ENCODE measurements around the gene CUL2. TPM values are rescaled to one million over a fixed set of nuclear protein-coding genes. Genes with fewer than 3 reads are reported as not detected.
"Not testable (repeated sequence)": the region's sequence is repeated elsewhere in the genome, so short reads cannot be mapped to it uniquely, and the experiment has no call there.

Gene CUL2
- total and polyA plus RNA-seq, 7 donors, result 12.0 to 37.1 (median 22.5) TPM

DNA sequence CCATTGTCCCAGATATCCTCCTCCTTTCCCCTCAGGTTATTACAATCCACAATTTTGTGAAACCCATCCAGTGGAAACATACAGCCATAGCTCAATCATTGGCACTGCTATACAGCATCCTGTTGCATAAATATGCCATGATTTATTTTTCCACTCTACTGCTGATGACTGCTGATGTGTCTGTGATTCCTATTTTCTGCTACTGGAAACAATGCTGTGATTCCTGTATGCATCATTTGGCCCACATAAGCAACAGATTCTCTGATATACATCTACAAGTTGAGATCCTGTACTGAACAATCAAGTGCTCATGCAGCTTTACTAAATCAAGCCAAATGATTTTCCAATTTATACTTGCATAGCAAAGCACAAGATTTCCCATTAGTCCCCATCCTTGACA lies 39.6 kb downstream of the CUL2 start:
- Histone ChIP-seq H3K9me3 (no peaks in the 10 kb centered on the region), H3K27ac (no peak overlapping the region), H3K27me3 (no peaks in the 10 kb centered on the region), H3K4me3 (no peak overlapping the region), H3K36me3 (peaks cover 0 to 77% (median 4%) of the 10 kb centered on the region in 4 donors), H3K4me1 (no peaks in the 10 kb centered on the region)
- intact Hi-C loops (cut with DNase I), result no loop called here
- TF ChIP-seq POLR2A (IDR thresholded peaks at IDR 0.05) (no peak), POLR2AphosphoS5 (IDR thresholded peaks at IDR 0.05) (no peak), EP300 (IDR thresholded peaks at IDR 0.05) (no peak)
- TF ChIP-seq, protein P1, sequence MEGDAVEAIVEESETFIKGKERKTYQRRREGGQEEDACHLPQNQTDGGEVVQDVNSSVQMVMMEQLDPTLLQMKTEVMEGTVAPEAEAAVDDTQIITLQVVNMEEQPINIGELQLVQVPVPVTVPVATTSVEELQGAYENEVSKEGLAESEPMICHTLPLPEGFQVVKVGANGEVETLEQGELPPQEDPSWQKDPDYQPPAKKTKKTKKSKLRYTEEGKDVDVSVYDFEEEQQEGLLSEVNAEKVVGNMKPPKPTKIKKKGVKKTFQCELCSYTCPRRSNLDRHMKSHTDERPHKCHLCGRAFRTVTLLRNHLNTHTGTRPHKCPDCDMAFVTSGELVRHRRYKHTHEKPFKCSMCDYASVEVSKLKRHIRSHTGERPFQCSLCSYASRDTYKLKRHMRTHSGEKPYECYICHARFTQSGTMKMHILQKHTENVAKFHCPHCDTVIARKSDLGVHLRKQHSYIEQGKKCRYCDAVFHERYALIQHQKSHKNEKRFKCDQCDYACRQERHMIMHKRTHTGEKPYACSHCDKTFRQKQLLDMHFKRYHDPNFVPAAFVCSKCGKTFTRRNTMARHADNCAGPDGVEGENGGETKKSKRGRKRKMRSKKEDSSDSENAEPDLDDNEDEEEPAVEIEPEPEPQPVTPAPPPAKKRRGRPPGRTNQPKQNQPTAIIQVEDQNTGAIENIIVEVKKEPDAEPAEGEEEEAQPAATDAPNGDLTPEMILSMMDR (IDR thresholded peaks at IDR 0.05), result no peak
- no peak for DNase-seq

DNA sequence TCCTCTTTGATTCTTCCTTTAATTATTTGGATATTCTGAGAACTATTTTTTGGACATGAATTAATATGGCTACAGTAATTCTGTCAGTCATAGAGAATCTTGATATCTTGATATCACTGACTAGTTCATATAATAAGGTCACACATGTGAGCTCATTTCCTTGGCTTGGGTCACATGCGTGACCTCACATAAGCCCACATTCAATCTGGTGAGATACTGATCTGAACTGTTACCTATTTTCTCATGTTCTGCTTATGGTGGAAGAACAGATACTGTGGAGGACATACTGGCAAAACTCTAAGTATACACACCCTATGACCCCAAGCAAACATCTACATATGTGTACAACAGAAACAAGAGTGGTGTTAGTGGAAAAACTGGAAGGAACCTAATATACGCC lies 44.1 kb downstream of the CUL2 start:
- Histone ChIP-seq H3K4me1 (no peaks in the 10 kb centered on the region), H3K4me3 (no peak overlapping the region), H3K9me3 (no peaks in the 10 kb centered on the region), H3K27ac (no peak overlapping the region), H3K36me3 (peaks cover 0 to 71% (median 14%) of the 10 kb centered on the region in 4 donors), H3K27me3 (no peaks in the 10 kb centered on the region)
- 77 to 98% methylated on average over 2 of the region's 2 CpGs for WGBS, 2 donors
- TF ChIP-seq, protein P1 (IDR thresholded peaks at IDR 0.05), result no peak
- no peak for DNase-seq
- intact Hi-C loops (cut with DNase I), result no loop called here

DNA sequence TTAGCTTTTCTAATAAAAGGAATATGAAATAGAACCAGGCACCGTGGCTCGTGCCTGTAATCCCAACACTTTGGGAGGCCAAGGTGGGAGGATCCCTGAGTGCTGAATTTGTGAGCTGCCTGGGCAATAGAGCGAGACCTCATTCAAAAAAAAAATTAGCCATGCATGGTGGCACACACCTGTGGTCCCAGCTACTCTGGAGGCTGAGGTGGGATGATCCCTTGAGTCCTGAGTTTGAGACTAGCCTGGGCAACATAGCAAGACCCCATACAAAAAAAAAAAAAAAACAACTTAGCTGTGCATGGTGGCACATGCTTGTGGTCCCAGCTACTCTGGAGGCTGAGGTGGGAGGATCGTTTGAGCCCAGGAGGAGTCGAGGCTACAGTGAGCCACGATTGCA lies 44.9 kb downstream of the CUL2 start:
- intact Hi-C loops (cut with DNase I), result not testable (repeated sequence)
- H3K36me3 ChIP-seq, result peaks cover 0 to 71% (median 14%) of the 10 kb centered on the region in 4 donors
- WGBS, 2 donors, result 79 to 98% methylated on average over 6 of the region's 6 CpGs

DNA sequence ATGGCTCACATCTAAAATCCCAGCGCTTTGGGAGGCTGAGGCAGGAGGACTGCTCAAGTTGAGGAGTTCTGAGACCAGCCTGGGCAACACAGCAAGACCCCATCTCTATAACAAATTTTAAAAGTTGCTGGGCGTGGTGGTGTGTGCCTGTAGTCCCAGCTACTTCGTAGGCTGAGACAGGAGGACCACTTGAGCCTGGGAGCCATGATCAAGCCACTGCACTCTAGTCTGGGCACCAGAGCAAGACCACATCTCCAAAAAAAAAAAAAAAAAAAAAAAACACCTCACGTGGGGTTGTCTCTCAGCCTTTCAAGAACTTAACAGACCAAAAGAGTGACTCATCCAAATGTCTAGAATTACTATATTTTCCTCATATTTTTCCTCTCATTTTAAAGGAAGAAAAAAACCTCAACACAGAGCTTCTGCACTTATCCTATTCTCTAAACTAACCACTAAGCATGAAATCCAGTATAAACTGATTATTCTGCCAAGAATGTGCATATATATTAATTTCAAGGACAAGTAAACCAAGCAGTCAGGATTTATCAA lies 46.3 kb downstream of the CUL2 start:
- no peak for TF ChIP-seq POLR2A (IDR thresholded peaks at IDR 0.05)
- no peak for TF ChIP-seq POLR2AphosphoS5 (IDR thresholded peaks at IDR 0.05)
- TF ChIP-seq, protein P1 (IDR thresholded peaks at IDR 0.05), result no peak
- no peak for TF ChIP-seq EP300 (IDR thresholded peaks at IDR 0.05)
- H3K9me3 ChIP-seq, result no peaks in the 10 kb centered on the region

More for the DNA sequence above, 44.9 kb downstream of the CUL2 start:
- not testable (repeated sequence) for H3K9me3 ChIP-seq, H3K27ac ChIP-seq, H3K4me1 ChIP-seq, H3K27me3 ChIP-seq, H3K4me3 ChIP-seq, DNase-seq

DNA sequence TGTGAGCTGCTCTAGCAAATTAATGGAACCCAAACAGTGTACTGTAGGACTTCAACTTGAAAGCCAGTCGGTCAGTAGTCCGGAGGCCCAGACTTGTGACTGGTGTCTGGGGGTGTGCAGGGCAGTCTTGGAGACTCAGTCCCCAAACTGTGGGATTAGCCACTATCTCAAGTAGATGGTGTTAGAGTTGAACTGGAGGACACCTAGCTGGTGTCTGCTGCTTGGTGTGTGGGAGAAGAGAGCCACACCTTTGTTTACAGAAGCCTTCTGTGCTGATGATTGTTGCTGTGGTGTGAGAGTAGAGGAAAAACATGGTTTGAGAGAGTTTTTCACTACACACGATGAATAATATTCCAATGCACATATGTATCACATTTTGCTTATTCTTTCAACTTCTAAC lies 47.4 kb downstream of the CUL2 start:
- H3K27me3 ChIP-seq, result no peaks in the 10 kb centered on the region
- TF ChIP-seq POLR2A (IDR thresholded peaks at IDR 0.05) (no peak), POLR2AphosphoS5 (IDR thresholded peaks at IDR 0.05) (no peak), EP300 (IDR thresholded peaks at IDR 0.05) (no peak)
- TF ChIP-seq, protein P1 (IDR thresholded peaks at IDR 0.05), result no peak
- no peak overlapping the region for H3K27ac ChIP-seq
- H3K9me3 ChIP-seq, result no peaks in the 10 kb centered on the region
- H3K36me3 ChIP-seq, result peaks cover 0 to 57% (median 12%) of the 10 kb centered on the region in 4 donors
- H3K4me1 ChIP-seq, result no peaks in the 10 kb centered on the region
- no peak overlapping the region for H3K4me3 ChIP-seq
- intact Hi-C loops (cut with DNase I), result no loop called here
- WGBS, 2 donors, result 72 to 87% methylated on average over 3 of the region's 3 CpGs
- no peak for DNase-seq

More for the DNA sequence above, 46.3 kb downstream of the CUL2 start:
- H3K36me3 ChIP-seq, result peaks cover 0 to 63% (median 13%) of the 10 kb centered on the region in 4 donors
- no peak for DNase-seq
- H3K4me3 ChIP-seq, result no peak overlapping the region
- H3K4me1 ChIP-seq, result no peaks in the 10 kb centered on the region
- H3K27me3 ChIP-seq, result no peaks in the 10 kb centered on the region
- 92 to 94% methylated on average over 4 of the region's 4 CpGs for WGBS, 2 donors
- no peak overlapping the region for H3K27ac ChIP-seq
- intact Hi-C loops (cut with DNase I), result no loop called here
